Endothelial cell (in vitro differentiated cells): Measurements from ENCODE around the gene GATB. TPM values are rescaled to one million over a fixed set of nuclear protein-coding genes. Genes with fewer than 3 reads are reported as not detected.

Source experiments
- DNase-seq: peaks from one replicate; pipeline ENCODE4 v3.0.0; 2021; ENCODE audit warnings: low spot score
- H3K27ac Mint-ChIP-seq: one replicate; pipeline ENCODE4 v1.8.0; 2021; ENCODE audit warnings: mixed read lengths, inconsistent platforms; ENCODE audit not compliant: unreplicated experiment
- H3K27me3 Mint-ChIP-seq: one replicate; pipeline ENCODE4 v1.8.0; 2021; ENCODE audit warnings: mild to moderate bottlenecking, moderate library complexity, mixed read lengths, inconsistent platforms; ENCODE audit not compliant: unreplicated experiment
- H3K36me3 Mint-ChIP-seq: one replicate; pipeline ENCODE4 v1.8.0; 2021; ENCODE audit warnings: mild to moderate bottlenecking, low read depth, mixed read lengths, inconsistent platforms; ENCODE audit not compliant: unreplicated experiment
- H3K4me1 Mint-ChIP-seq: one replicate; pipeline ENCODE4 v1.8.0; 2021; ENCODE audit warnings: mild to moderate bottlenecking, mixed read lengths, inconsistent platforms; ENCODE audit not compliant: unreplicated experiment
- H3K4me3 Mint-ChIP-seq: one replicate; pipeline ENCODE4 v1.8.0; 2021; ENCODE audit warnings: mild to moderate bottlenecking, mixed read lengths, inconsistent platforms; ENCODE audit not compliant: unreplicated experiment
- H3K9me3 Mint-ChIP-seq: one replicate; pipeline ENCODE4 v1.8.0; 2021; ENCODE audit warnings: mixed read lengths, inconsistent platforms; ENCODE audit not compliant: unreplicated experiment
- total RNA-seq: library from RNA; stranded (reverse); fragmentation: NEBNext Ultra II Directional; extraction: Animal tissue kit (Norgen Biotek cat#: 25700); gene quantifications from one replicate; pipeline ENCODE4 v1.2.1, GENCODE V29; 2021; ENCODE audit not compliant: unreplicated experiment
- TF ChIP-seq, protein P1 (sequence below): fragments of 200-600 bp; sonication (generic); IDR thresholded peaks from one replicate; pipeline ENCODE4 v1.5.0; 2021; ENCODE audit warnings: antibody characterized with exemption; ENCODE audit not compliant: unreplicated experiment

The GATB gene
- total RNA-seq, 1 donor from 2014 or later, result 16.6 TPM

DNA sequence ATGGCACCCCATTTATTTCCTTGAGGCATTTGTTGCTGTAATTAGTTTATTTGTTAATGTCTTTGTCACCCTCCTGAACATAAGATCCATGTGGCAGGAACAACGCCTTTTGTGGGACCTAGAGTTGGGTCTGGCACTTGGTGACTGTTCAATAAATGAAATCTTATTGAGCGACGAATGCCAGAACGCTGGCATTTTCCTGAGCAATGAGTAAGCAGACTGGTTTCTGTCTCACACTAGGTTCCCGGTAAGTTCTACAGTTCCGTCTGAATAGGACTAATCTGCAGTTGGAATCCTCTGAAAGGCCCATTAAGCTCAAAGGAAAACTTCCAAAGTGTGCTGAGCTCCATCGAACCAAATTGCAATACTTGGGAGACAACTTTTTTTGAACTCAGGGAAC lies 49.2 kb downstream of the GATB start:
- TF ChIP-seq, protein P1, sequence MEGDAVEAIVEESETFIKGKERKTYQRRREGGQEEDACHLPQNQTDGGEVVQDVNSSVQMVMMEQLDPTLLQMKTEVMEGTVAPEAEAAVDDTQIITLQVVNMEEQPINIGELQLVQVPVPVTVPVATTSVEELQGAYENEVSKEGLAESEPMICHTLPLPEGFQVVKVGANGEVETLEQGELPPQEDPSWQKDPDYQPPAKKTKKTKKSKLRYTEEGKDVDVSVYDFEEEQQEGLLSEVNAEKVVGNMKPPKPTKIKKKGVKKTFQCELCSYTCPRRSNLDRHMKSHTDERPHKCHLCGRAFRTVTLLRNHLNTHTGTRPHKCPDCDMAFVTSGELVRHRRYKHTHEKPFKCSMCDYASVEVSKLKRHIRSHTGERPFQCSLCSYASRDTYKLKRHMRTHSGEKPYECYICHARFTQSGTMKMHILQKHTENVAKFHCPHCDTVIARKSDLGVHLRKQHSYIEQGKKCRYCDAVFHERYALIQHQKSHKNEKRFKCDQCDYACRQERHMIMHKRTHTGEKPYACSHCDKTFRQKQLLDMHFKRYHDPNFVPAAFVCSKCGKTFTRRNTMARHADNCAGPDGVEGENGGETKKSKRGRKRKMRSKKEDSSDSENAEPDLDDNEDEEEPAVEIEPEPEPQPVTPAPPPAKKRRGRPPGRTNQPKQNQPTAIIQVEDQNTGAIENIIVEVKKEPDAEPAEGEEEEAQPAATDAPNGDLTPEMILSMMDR, result no peak
- Mint-ChIP-seq H3K4me1 (peaks cover 17% of the 10 kb centered on the region), H3K4me3 (no peak overlapping the region), H3K27ac (no peak overlapping the region), H3K9me3 (no peaks in the 10 kb centered on the region), H3K36me3 (peaks cover 4% of the 10 kb centered on the region), H3K27me3 (peaks cover 5% of the 10 kb centered on the region)
- DNase-seq, result no peak

DNA sequence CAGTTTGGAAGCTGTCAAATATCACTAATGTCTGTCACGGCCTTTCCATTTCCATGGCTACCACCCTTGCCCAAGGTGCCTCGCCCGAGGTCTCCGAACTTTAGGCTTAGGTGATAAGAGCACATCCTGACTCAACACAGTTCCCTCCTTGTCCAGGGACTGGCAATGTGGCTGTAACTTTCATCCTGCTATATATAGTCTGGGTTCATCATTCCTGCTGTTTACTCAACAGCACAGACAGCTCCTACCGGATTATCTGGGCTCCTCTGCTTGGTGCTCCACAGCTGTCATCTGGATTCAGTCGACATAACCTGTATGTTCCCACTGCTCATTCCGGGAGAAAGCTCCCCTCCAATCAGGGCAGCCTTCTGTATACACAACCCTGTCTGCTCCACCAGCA lies 51.2 kb downstream of the GATB start:
- no peak overlapping the region for H3K4me3 Mint-ChIP-seq
- no peak for DNase-seq
- peaks cover 20% of the 10 kb centered on the region for H3K4me1 Mint-ChIP-seq
- TF ChIP-seq, protein P1, result no peak
- H3K27me3 Mint-ChIP-seq, result peaks cover 2% of the 10 kb centered on the region
- H3K36me3 Mint-ChIP-seq, result peaks cover 6% of the 10 kb centered on the region
- no peaks in the 10 kb centered on the region for H3K9me3 Mint-ChIP-seq
- H3K27ac Mint-ChIP-seq, result no peak overlapping the region

GRCh38 chr4:151709071-151709470 lies 51.7 kb downstream of the GATB start:
- no peak for DNase-seq
- H3K27me3 Mint-ChIP-seq, result peaks cover 2% of the 10 kb centered on the region
- TF ChIP-seq, protein P1, result no peak
- H3K27ac Mint-ChIP-seq, result no peak overlapping the region
- peaks cover 7% of the 10 kb centered on the region for H3K36me3 Mint-ChIP-seq
- no peak overlapping the region for H3K4me3 Mint-ChIP-seq
- H3K4me1 Mint-ChIP-seq, result peaks cover 20% of the 10 kb centered on the region
- H3K9me3 Mint-ChIP-seq, result no peaks in the 10 kb centered on the region

GRCh38 chr4:151708100-151708499 lies 52.7 kb downstream of the GATB start:
- Mint-ChIP-seq H3K9me3 (no peaks in the 10 kb centered on the region), H3K4me3 (no peak overlapping the region), H3K27ac (no peak overlapping the region), H3K27me3 (peaks cover 2% of the 10 kb centered on the region), H3K36me3 (peaks cover 11% of the 10 kb centered on the region), H3K4me1 (peaks cover 20% of the 10 kb centered on the region)
- TF ChIP-seq, protein P1, result no peak
- no peak for DNase-seq

DNA sequence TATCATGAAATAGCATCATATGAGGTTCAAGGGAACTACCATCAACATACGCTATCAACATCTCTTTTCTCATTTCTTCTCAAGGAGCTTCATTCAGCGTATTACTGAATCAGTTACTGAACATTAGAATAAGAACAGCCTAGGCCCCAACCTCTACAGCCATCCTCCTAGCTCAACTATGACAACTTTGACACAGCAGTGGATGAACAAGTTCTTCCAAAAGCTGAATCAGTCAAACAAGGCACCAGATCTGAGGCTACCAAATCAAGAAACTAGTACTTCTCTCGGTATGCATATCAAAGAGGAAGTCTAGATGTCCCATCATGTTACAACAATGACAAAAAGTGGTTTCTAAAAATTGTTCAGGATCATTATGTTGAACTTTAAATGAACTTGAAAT lies 57.4 kb downstream of the GATB start:
- Mint-ChIP-seq H3K4me1 (peaks cover 4% of the 10 kb centered on the region), H3K27ac (no peak overlapping the region), H3K9me3 (no peaks in the 10 kb centered on the region), H3K36me3 (peaks cover 11% of the 10 kb centered on the region), H3K4me3 (no peak overlapping the region), H3K27me3 (no peaks in the 10 kb centered on the region)
- TF ChIP-seq, protein P1, result no peak
- DNase-seq, result no peak
